Caki2 (cell line): Measurements from ENCODE around the gene IL10. TPM values are rescaled to one million over a fixed set of nuclear protein-coding genes. Genes with fewer than 3 reads are reported as not detected.

Experiments used
- DNase-seq: peaks from one replicate; pipeline ENCODE4 v3.0.0-alpha.2; 2015; ENCODE audit warnings: low read depth
- in situ Hi-C: cut with HindIII; loops from 2 replicates; pipeline ENCODE4 v1.10.0; 2016; ENCODE audit warnings: low sequenced_read_pairs, low pct_unique_long_range_greater_than_20kb, mixed read lengths
- total RNA-seq: library from RNA; depleted of rRNA; stranded (reverse); fragments of >200 nt; shearing (Covaris generic); gene quantifications from 2 replicates; pipeline ENCODE4 v1.2.3, GENCODE V29; 2014; ENCODE audit warnings: low replicate concordance

Gene IL10
- total RNA-seq, 1 experiment from 2014 or later = not detected

DNA sequence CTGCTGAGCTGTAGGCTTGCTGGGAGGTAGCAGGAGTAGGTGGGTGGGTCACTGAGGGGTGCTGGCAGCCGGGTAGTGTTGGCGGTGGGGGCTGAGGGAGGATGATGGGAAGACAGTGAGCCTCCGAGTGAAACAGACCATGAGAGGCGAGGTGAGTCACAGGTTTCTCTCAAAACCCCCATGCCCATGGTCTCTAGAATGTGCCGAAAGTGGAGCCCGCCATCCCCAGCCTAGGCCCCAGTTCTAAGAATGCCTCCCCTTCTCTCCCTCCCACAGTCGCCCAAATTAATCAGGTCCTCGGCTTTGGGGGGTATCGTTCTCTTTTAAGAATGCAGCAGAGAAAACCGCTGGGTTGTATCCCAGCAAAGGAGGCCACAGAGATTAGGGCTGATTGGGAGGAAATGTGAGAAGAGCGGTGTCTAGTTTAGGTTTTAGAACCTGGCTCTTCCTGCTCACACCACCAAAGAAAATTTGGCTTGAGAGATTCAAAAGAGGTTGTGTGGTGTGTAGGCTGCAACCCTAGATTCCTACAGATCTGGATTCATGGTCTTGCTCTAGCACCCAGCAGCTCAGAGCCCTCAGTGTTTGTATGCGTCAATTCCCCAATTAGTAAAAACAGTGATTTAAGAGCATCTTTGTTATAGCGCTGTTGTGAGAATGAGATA lies 29.4 kb downstream of the IL10 start:
- DNase-seq = no peak
- in situ Hi-C loops = no loop called here

DNA sequence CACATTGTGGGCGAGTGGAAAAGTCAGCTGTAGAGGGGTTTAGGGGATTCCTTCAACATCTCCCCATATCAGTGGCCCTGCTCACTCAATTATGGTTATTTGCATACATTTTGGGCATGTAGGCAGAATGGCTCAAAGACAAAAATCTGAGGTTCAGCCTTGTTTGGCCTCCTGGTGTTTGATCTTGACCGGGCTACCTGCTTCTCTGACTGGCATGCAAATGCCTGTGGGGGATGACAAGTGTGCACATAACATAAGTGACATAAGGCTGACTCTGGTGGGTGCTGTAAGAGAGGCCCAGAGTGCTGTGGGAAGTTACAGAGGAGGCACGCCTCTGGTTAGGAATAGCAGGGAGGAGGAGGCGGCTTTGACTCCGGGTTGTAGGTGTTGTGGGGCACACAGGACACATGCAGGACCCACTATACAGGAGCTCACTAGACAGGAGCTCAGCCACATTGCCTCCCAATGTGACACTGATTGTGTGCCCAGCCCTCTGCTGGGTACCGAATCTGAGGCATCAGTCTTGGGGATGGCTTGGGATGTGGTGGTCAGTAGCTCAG lies 31.1 kb downstream of the IL10 start:
- in situ Hi-C loops = no loop called here
- no peak for DNase-seq

- in situ Hi-C loops = no loop called here
- DNase-seq = no peak
Observed at GRCh38 chr1:206739411-206740076, 32.8 kb downstream of the IL10 start.

GRCh38 chr1:206738370-206739366 lies 33.6 kb downstream of the IL10 start:
- no peak for DNase-seq
- in situ Hi-C loops = no loop called here

GRCh38 chr1:206737729-206738201 lies 34.5 kb downstream of the IL10 start:
- DNase-seq = no peak
- in situ Hi-C loops = no loop called here

- in situ Hi-C loops = no loop called here
- no peak for DNase-seq
Observed at GRCh38 chr1:206736878-206737728, 35.2 kb downstream of the IL10 start.

DNA sequence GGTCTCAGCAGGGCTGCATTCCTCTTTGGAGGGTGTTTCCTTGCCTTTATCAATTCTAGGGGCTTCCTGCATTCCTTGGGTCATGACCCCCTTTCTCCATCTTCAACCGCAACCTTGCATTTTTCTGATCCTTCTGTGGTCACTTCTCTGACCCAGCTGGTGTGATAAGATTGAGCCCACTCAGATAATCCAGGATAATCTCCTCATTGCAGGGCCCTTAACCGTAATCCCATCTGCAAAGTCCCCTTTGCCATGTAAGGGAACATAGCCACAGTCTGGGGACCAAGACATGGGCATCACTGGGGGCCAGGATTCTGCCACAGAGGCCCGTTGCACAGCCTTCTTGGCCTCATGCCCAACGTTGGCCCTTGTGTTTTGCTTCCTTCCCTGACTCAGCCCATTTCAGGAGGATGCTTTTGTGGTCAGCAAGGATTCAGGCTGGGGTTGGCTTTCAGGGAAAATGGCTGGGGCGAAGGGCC lies 36.7 kb downstream of the IL10 start:
- DNase-seq = no peak
- in situ Hi-C loops = no loop called here

GRCh38 chr1:206734499-206735142 lies 37.7 kb downstream of the IL10 start:
- in situ Hi-C loops = no loop called here

GRCh38 chr1:206732992-206733391 lies 39.3 kb downstream of the IL10 start:
- in situ Hi-C loops = no loop called here

More at GRCh38 chr1:206734499-206735142, 37.7 kb downstream of the IL10 start:
- DNase-seq = no peak

GRCh38 chr1:206732508-206732907 lies 39.8 kb downstream of the IL10 start:
- in situ Hi-C loops = no loop called here

More at GRCh38 chr1:206732992-206733391, 39.3 kb downstream of the IL10 start:
- no peak for DNase-seq

DNA sequence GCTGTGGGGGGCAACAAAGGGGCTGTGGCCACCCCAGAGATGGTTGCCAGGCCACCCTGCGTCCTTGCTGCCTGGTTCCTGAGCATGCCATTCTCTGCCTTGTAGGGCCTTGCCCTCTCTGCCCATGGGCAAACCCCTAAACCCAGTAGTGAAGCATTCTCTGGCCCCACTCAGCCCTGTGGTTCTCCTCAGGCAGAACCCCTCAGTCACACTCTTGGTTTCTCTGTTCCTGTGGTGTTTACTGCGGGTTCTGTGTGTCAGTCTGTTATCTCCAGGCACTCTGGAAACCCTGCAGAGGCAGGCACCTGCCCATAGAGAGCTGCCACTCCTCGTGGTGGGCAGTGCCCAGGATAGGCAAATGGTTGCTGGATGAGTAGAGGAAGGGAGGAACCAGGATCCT lies 42.8 kb downstream of the IL10 start:
- no peak for DNase-seq
- in situ Hi-C loops = no loop called here

More at GRCh38 chr1:206732508-206732907, 39.8 kb downstream of the IL10 start:
- DNase-seq = no peak

GRCh38 chr1:206729050-206729449 lies 43.2 kb downstream of the IL10 start:
- in situ Hi-C loops = no loop called here
- no peak for DNase-seq

- DNase-seq = no peak
- in situ Hi-C loops = no loop called here
Observed at GRCh38 chr1:206728697-206728987, 43.7 kb downstream of the IL10 start.

DNA sequence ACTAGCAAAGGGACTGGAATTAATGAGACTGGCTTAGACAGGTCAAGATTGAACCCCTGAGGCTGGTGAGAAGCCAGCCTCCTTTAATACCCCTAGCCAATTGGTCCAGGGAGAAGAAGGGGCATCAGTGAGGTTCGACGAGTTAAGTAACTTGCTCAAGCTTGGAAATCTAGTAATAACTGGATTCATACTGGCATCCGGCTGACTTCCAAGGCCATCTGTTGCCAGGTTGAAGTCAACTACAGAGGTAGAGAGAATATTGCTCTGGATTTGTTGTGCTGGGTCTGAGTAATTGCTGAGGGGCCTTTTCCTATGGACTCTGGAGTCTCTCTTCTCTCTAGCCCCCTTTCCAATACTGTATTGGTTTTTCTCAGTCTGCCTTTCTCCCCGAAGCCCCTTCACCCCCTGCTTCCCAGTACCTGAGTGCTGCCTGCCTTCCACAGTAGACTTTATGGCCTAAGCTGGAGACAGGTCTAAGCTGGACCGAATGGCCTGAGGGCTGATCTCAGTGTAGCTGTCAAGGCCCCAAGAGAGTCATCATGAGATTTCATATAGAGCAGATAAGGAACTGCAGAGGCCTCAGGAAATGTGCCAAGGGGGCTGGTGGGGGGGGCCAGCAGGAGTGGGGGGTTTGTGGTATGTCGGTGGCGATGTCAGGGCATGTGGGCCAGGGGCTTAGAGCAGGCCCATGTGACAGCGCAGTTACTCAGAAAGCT lies 44.2 kb downstream of the IL10 start:
- no peak for DNase-seq
- in situ Hi-C loops = no loop called here

DNA sequence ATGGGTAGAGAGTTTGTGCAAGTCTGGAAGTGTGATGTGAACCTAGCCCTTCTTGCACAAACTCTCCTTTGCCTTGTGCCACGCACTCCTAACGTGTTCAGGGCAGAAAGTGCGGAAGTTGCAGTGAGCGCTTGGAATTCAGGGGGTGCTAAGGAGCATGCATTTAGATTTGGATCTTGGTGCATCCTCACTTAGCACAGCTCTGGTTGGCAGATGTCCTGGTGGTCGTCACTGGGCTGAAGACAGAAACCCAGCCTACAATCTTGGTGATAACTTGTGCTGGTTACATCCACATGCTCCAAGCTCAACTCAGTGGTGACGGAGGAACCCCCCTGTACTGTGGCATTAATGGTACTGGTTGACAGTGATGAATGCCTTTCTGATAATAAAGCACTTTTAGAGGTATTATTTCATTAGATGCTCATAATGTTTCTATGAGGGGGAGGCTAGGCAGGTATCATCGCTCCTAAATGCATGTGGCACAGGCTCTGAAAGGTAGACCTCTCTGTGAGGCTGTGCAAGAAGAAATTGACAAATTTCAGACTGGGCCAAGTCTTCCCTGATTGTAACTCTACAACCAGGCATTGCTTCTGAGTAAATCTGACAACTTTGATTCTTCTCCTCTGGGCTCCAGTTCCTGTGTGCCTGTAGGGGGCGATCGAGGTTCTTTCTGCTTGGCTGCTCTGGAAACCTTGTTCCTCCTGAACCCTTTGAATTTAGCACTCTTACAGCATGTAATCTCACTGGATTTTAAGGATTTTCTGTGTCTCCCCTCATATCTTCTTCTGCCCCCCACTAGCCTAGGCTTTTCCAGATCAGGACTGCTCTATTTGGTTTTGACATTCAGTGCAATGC lies 47.0 kb downstream of the IL10 start:
- in situ Hi-C loops = no loop called here
- no peak for DNase-seq
